Measurements from ENCODE around the gene SLC30A7. TPM values are rescaled to one million over a fixed set of nuclear protein-coding genes. Genes with fewer than 3 reads are reported as not detected.

Gene SLC30A7
- total RNA-seq, 1 experiment from 2014 or later, result 16.1 TPM

GRCh38 chr1:100960098-100960497, 64.2 kb downstream of the SLC30A7 start:
- Mint-ChIP-seq H3K4me1 (ENCODE audit: low read depth, unreplicated experiment) (peaks cover 9% of the 10 kb centered on the region), H3K36me3 (ENCODE audit: insufficient read depth, unreplicated experiment) (peaks cover 9% of the 10 kb centered on the region), H3K4me3 (ENCODE audit: unreplicated experiment) (no peak overlapping the region), H3K27me3 (ENCODE audit: insufficient read depth, unreplicated experiment) (no peaks in the 10 kb centered on the region), H3K9me3 (ENCODE audit: unreplicated experiment) (no peaks in the 10 kb centered on the region), H3K27ac (ENCODE audit: unreplicated experiment) (no peak overlapping the region)
- intact Hi-C loops (cut with micrococcal nuclease; ENCODE audit: unreplicated experiment), result no loop called here
- no peaks in the 10 kb centered on the region for H3K9me3 ChIP-seq
- no TSS peak for BruUV-seq (replicated peaks)
- TF ChIP-seq CTCF (IDR thresholded peaks at IDR 0.05; ENCODE audit: insufficient read depth in 1 of 2, low read depth in 1 of 2, low read length in 1 of 2, severe bottlenecking in 1 of 2, unreplicated experiment in 1 of 2), result no peak
- H3K4me3 ChIP-seq (ENCODE audit: low read depth, low read length), result no peak overlapping the region
- H3K27me3 ChIP-seq (replicated peaks; ENCODE audit: control insufficient read depth, insufficient read depth, low read length), result no peaks in the 10 kb centered on the region
- DNase-seq, result no peak
- no peaks in the 10 kb centered on the region for H3K4me1 ChIP-seq
- CTCF ChIA-PET, result interaction anchor here (0.7 kb wide), 1 partner anchor 459 kb away, joined by 3 read pairs; no protein-coding TSS in a partner anchor
- POLR2A ChIA-PET, result no interaction called here
- H3K36me3 ChIP-seq (ENCODE audit: control insufficient read depth, insufficient read depth, low read length), result no peaks in the 10 kb centered on the region

- Mint-ChIP-seq H3K4me3 (ENCODE audit: unreplicated experiment) (no peak overlapping the region), H3K27ac (ENCODE audit: unreplicated experiment) (no peak overlapping the region), H3K27me3 (ENCODE audit: insufficient read depth, unreplicated experiment) (no peaks in the 10 kb centered on the region), H3K4me1 (ENCODE audit: low read depth, unreplicated experiment) (no peaks in the 10 kb centered on the region), H3K36me3 (ENCODE audit: insufficient read depth, unreplicated experiment) (peaks cover 4% of the 10 kb centered on the region), H3K9me3 (ENCODE audit: unreplicated experiment) (no peaks in the 10 kb centered on the region)
- H3K27me3 ChIP-seq (replicated peaks; ENCODE audit: control insufficient read depth, insufficient read depth, low read length), result no peaks in the 10 kb centered on the region
- H3K4me3 ChIP-seq (ENCODE audit: low read depth, low read length), result no peak overlapping the region
- no peak for TF ChIP-seq CTCF (IDR thresholded peaks at IDR 0.05; ENCODE audit: insufficient read depth in 1 of 2, low read depth in 1 of 2, low read length in 1 of 2, severe bottlenecking in 1 of 2, unreplicated experiment in 1 of 2)
- no peaks in the 10 kb centered on the region for H3K4me1 ChIP-seq
- CTCF ChIA-PET, result no interaction called here
- intact Hi-C loops (cut with micrococcal nuclease; ENCODE audit: unreplicated experiment), result no loop called here
- H3K9me3 ChIP-seq, result no peaks in the 10 kb centered on the region
- BruUV-seq (replicated peaks), result no TSS peak
- no peak for DNase-seq
- no peaks in the 10 kb centered on the region for H3K36me3 ChIP-seq (ENCODE audit: control insufficient read depth, insufficient read depth, low read length)
- POLR2A ChIA-PET, result no interaction called here
These were observed 72.7 kb downstream of the SLC30A7 start for GRCh38 chr1:100968621-100969020.

- Histone ChIP-seq H3K4me1 (no peaks in the 10 kb centered on the region), H3K27me3 (replicated peaks; ENCODE audit: control insufficient read depth, insufficient read depth, low read length) (no peaks in the 10 kb centered on the region), H3K4me3 (ENCODE audit: low read depth, low read length) (no peak overlapping the region), H3K36me3 (ENCODE audit: control insufficient read depth, insufficient read depth, low read length) (no peaks in the 10 kb centered on the region), H3K9me3 (no peaks in the 10 kb centered on the region)
- no peaks in the 10 kb centered on the region for H3K4me1 Mint-ChIP-seq (ENCODE audit: low read depth, unreplicated experiment)
- intact Hi-C loops (cut with micrococcal nuclease; ENCODE audit: unreplicated experiment), result no loop called here
- ChIA-PET POLR2A (no interaction called here), CTCF (no interaction called here)
- H3K27ac Mint-ChIP-seq (ENCODE audit: unreplicated experiment), result no peak overlapping the region
- DNase-seq, result no peak
- no peaks in the 10 kb centered on the region for H3K27me3 Mint-ChIP-seq (ENCODE audit: insufficient read depth, unreplicated experiment)
- no TSS peak for BruUV-seq (replicated peaks)
- no peak overlapping the region for H3K4me3 Mint-ChIP-seq (ENCODE audit: unreplicated experiment)
- no peak for TF ChIP-seq CTCF (IDR thresholded peaks at IDR 0.05; ENCODE audit: insufficient read depth in 1 of 2, low read depth in 1 of 2, low read length in 1 of 2, severe bottlenecking in 1 of 2, unreplicated experiment in 1 of 2)
- no peaks in the 10 kb centered on the region for H3K36me3 Mint-ChIP-seq (ENCODE audit: insufficient read depth, unreplicated experiment)
- H3K9me3 Mint-ChIP-seq (ENCODE audit: unreplicated experiment), result no peaks in the 10 kb centered on the region
These were observed 73.4 kb downstream of the SLC30A7 start for GRCh38 chr1:100969327-100969726.
